ENCODE measurements around the gene CENPK. TPM values are rescaled to one million over a fixed set of nuclear protein-coding genes. Genes with fewer than 3 reads are reported as not detected.

The CENPK gene
- total and polyA plus RNA-seq, 9 of the 15 experiments (the other 6 are each of a cell fraction or from before 2014, with no cell fraction given) = 30.8 to 134 (median 69.0) TPM

DNA sequence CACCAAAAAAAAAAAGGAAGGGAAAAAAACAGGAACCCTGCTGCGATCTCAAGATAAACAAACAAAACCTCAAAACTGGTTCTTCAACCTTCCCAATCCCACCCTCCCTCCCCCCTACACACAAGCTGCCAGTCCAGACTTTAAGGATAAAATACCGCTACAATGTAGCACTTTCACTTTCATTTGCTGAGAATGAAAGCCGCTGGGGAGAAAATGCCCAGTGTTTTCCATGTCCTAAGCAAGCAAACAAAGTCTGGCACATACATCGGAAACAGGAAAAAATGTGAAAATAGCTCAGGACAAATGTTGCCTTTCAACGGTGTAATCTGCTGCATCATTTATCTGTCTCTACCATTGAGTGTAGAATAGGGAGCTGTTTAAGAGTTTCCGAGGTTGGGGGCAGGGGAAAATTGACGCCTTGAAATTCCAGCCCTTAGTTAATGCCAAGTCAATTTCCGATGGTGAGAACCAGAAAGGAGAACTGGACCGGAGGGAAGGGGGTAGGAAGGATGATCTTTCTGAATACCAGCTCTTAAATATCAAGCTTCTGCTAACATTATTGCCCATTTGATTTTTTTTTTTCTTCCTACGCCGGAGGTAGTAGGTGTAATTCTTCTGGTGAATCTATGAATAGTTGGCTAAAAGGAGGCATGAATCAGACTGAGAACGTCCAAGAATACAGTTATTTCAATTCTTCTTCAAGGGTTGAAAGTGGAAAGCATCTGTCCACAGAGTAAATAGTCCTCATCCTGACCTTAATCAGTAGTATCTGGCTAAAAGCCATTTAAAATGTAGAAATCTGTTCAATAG lies 80.0 kb downstream of the CENPK start (continued):
- TF ChIP-seq NELFE (IDR thresholded peaks at IDR 0.05; ENCODE audit: insufficient read depth, insufficient read length) (no peak), ETS2 (tag; IDR thresholded peaks at IDR 0.05; ENCODE audit: borderline replicate concordance, poor library complexity, severe bottlenecking) (no peak), CAMTA2 (CRISPR knock-in tag; conservative IDR thresholded peaks at IDR 0.05) (no peak), ZNF3 (CRISPR knock-in tag; IDR thresholded peaks at IDR 0.05) (no peak), FUS (optimal IDR thresholded peaks at IDR 0.05; ENCODE audit: low read depth, low read length) (no peak), GTF2E2 (tag; IDR thresholded peaks at IDR 0.05) (no peak), HIVEP1 (CRISPR knock-in tag; IDR thresholded peaks at IDR 0.05) (no peak), WHSC1 (IDR thresholded peaks at IDR 0.05; ENCODE audit: low read length) (no peak), EHMT2 (IDR thresholded peaks at IDR 0.05) (0 out of 2 replicates have a peak, but pooled peaks have one; percentile 19), RHOXF2B (CRISPR knock-in tag; conservative IDR thresholded peaks at IDR 0.05) (no peak), KLF6 (CRISPR knock-in tag; IDR thresholded peaks at IDR 0.05; ENCODE audit: borderline replicate concordance) (no peak)
- TF ChIP-seq, protein P1, sequence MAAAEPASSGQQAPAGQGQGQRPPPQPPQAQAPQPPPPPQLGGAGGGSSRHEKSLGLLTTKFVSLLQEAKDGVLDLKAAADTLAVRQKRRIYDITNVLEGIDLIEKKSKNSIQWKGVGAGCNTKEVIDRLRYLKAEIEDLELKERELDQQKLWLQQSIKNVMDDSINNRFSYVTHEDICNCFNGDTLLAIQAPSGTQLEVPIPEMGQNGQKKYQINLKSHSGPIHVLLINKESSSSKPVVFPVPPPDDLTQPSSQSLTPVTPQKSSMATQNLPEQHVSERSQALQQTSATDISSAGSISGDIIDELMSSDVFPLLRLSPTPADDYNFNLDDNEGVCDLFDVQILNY (CRISPR knock-in tag; IDR thresholded peaks at IDR 0.05) = no peak
- TF ChIP-seq, protein P2, sequence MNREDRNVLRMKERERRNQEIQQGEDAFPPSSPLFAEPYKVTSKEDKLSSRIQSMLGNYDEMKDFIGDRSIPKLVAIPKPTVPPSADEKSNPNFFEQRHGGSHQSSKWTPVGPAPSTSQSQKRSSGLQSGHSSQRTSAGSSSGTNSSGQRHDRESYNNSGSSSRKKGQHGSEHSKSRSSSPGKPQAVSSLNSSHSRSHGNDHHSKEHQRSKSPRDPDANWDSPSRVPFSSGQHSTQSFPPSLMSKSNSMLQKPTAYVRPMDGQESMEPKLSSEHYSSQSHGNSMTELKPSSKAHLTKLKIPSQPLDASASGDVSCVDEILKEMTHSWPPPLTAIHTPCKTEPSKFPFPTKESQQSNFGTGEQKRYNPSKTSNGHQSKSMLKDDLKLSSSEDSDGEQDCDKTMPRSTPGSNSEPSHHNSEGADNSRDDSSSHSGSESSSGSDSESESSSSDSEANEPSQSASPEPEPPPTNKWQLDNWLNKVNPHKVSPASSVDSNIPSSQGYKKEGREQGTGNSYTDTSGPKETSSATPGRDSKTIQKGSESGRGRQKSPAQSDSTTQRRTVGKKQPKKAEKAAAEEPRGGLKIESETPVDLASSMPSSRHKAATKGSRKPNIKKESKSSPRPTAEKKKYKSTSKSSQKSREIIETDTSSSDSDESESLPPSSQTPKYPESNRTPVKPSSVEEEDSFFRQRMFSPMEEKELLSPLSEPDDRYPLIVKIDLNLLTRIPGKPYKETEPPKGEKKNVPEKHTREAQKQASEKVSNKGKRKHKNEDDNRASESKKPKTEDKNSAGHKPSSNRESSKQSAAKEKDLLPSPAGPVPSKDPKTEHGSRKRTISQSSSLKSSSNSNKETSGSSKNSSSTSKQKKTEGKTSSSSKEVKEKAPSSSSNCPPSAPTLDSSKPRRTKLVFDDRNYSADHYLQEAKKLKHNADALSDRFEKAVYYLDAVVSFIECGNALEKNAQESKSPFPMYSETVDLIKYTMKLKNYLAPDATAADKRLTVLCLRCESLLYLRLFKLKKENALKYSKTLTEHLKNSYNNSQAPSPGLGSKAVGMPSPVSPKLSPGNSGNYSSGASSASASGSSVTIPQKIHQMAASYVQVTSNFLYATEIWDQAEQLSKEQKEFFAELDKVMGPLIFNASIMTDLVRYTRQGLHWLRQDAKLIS (CRISPR knock-in tag; IDR thresholded peaks at IDR 0.05) = no peak
- TF ChIP-seq, protein P3, sequence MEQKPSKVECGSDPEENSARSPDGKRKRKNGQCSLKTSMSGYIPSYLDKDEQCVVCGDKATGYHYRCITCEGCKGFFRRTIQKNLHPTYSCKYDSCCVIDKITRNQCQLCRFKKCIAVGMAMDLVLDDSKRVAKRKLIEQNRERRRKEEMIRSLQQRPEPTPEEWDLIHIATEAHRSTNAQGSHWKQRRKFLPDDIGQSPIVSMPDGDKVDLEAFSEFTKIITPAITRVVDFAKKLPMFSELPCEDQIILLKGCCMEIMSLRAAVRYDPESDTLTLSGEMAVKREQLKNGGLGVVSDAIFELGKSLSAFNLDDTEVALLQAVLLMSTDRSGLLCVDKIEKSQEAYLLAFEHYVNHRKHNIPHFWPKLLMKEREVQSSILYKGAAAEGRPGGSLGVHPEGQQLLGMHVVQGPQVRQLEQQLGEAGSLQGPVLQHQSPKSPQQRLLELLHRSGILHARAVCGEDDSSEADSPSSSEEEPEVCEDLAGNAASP (IDR thresholded peaks at IDR 0.05) = no peak

Measured in K562 (cell line).